ENCODE results near the gene GET4.
"Not testable (repeated sequence)": the region's sequence is repeated elsewhere in the genome, so short reads cannot be mapped to it uniquely, and the experiment has no call there.

The GET4 gene

GRCh38 chr7:899806-900205 lies 23.5 kb downstream of the GET4 start:
- no peak overlapping the region for H3K4me3 ChIP-seq (ENCODE audit: low read length)
- TF ChIP-seq ZNF274 (IDR thresholded peaks at IDR 0.05; ENCODE audit: low read depth, low read length), result no peak

GRCh38 chr7:900331-901040 lies 24.1 kb downstream of the GET4 start:
- no peak for TF ChIP-seq ZNF274 (IDR thresholded peaks at IDR 0.05; ENCODE audit: low read depth, low read length)

GRCh38 chr7:901041-901387 lies 24.7 kb downstream of the GET4 start:
- TF ChIP-seq ZNF274 (IDR thresholded peaks at IDR 0.05; ENCODE audit: low read depth, low read length), result no peak
- no peak overlapping the region for H3K4me3 ChIP-seq (ENCODE audit: low read length)

More at GRCh38 chr7:900331-901040, 24.1 kb downstream of the GET4 start:
- no peak overlapping the region for H3K4me3 ChIP-seq (ENCODE audit: low read length)

GRCh38 chr7:901388-902154 lies 25.2 kb downstream of the GET4 start:
- no peak overlapping the region for H3K4me3 ChIP-seq (ENCODE audit: low read length)
- no peak for TF ChIP-seq ZNF274 (IDR thresholded peaks at IDR 0.05; ENCODE audit: low read depth, low read length)

GRCh38 chr7:902996-903395 lies 26.6 kb downstream of the GET4 start:
- no peak overlapping the region for H3K4me3 ChIP-seq (ENCODE audit: low read length)
- no peak for TF ChIP-seq ZNF274 (IDR thresholded peaks at IDR 0.05; ENCODE audit: low read depth, low read length)

- H3K4me3 ChIP-seq (ENCODE audit: low read length), result no peak overlapping the region
These were observed 27.8 kb downstream of the GET4 start for GRCh38 chr7:903921-904755.

GRCh38 chr7:904847-905246 lies 28.5 kb downstream of the GET4 start:
- no peak for TF ChIP-seq ZNF274 (IDR thresholded peaks at IDR 0.05; ENCODE audit: low read depth, low read length)

More at GRCh38 chr7:903921-904755, 27.8 kb downstream of the GET4 start:
- TF ChIP-seq ZNF274 (IDR thresholded peaks at IDR 0.05; ENCODE audit: low read depth, low read length), result no peak

GRCh38 chr7:906776-907157 lies 30.4 kb downstream of the GET4 start:
- no peak for TF ChIP-seq ZNF274 (IDR thresholded peaks at IDR 0.05; ENCODE audit: low read depth, low read length)
- no peak overlapping the region for H3K4me3 ChIP-seq (ENCODE audit: low read length)

More at GRCh38 chr7:904847-905246, 28.5 kb downstream of the GET4 start:
- no peak overlapping the region for H3K4me3 ChIP-seq (ENCODE audit: low read length)

- TF ChIP-seq ZNF274 (IDR thresholded peaks at IDR 0.05; ENCODE audit: low read depth, low read length), result no peak
- H3K4me3 ChIP-seq (ENCODE audit: low read length), result no peak overlapping the region
These were observed 31.0 kb downstream of the GET4 start for GRCh38 chr7:907158-907980.

GRCh38 chr7:908159-908581 lies 31.8 kb downstream of the GET4 start:
- no peak for TF ChIP-seq ZNF274 (IDR thresholded peaks at IDR 0.05; ENCODE audit: low read depth, low read length)
- H3K4me3 ChIP-seq (ENCODE audit: low read length), result no peak overlapping the region

- not testable (repeated sequence) for H3K4me3 ChIP-seq (ENCODE audit: low read length)
These were observed 32.4 kb downstream of the GET4 start for GRCh38 chr7:908591-909357.

GRCh38 chr7:909358-910329 lies 33.3 kb downstream of the GET4 start:
- H3K4me3 ChIP-seq (ENCODE audit: low read length), result no peak overlapping the region
- TF ChIP-seq ZNF274 (IDR thresholded peaks at IDR 0.05; ENCODE audit: low read depth, low read length), result no peak
